Panc1 (cell line): ENCODE measurements around the gene ABHD11. TPM values are rescaled to one million over a fixed set of nuclear protein-coding genes. Genes with fewer than 3 reads are reported as not detected.

Source experiments
- ATAC-seq: fragments of 200-7000 bp; cut with Tn5 transposase; 2 replicates; pipeline ENCODE4 v1.9.1; 2020; ENCODE audit warnings: mild to moderate bottlenecking, moderate library complexity
- BruUV-seq: library from RNA; stranded (reverse); fragments of 400-500 nt; replicated peaks from 2 replicates; lab custom pipeline; 2021; lab: Mats Ljungman, UMichigan
- CTCF ChIA-PET: fragments of 300-600 bp; sonication (Branson Sonifier 250); formaldehyde crosslinking; loops from one replicate; lab custom pipeline; 2022; ENCODE audit warnings: antibody characterized with exemption; lab: Charles Lee
- POLR2A ChIA-PET: fragments of 300-600 bp; sonication (Branson Sonifier 250); formaldehyde crosslinking; loops from one replicate; lab custom pipeline; 2022; ENCODE audit warnings: antibody characterized with exemption; lab: Charles Lee
- DNase-seq: peaks from one replicate; pipeline ENCODE4 v3.0.0-alpha.2; 2010; ENCODE audit warnings: low read depth, low spot score
- H3K27ac ChIP-seq: 2 replicates; pipeline ENCODE4 v1.5.1; 2011; ENCODE audit warnings: mild to moderate bottlenecking, low read length, inconsistent platforms
- H3K27me3 ChIP-seq: fragments of 200-500 bp; sonication (Bioruptor generic); 2 replicates; pipeline ENCODE4 v1.6.0; 2014; ENCODE audit warnings: low read length, inconsistent platforms; ENCODE audit not compliant: control insufficient read depth, insufficient read depth
- H3K36me3 ChIP-seq: fragments of 200-500 bp; sonication (Bioruptor generic); 2 replicates; pipeline ENCODE4 v1.5.1; 2014; ENCODE audit warnings: inconsistent platforms, mild to moderate bottlenecking, low read length, moderate library complexity; ENCODE audit not compliant: control insufficient read depth, insufficient read depth
- H3K4me1 ChIP-seq: 2 replicates; pipeline ENCODE4 v1.5.1; 2011; ENCODE audit warnings: inconsistent platforms, mild to moderate bottlenecking, low read length, moderate library complexity; ENCODE audit not compliant: control insufficient read depth, insufficient read depth
- H3K4me3 ChIP-seq, 2 experiments: 2 replicates each; pipeline ENCODE4 v1.5.1; 2011 to 2012; ENCODE audit warnings: low read depth in 2 of 2, low read length in 2 of 2, mild to moderate bottlenecking in 2 of 2, inconsistent platforms in 1 of 2, moderate library complexity in 1 of 2
- H3K9me3 ChIP-seq: fragments of 200-500 bp; sonication (Bioruptor generic); 2 replicates; pipeline ENCODE4 v1.5.1; 2014; ENCODE audit warnings: low read depth, mild to moderate bottlenecking, inconsistent platforms, low read length, moderate library complexity; ENCODE audit not compliant: control insufficient read depth, insufficient read depth
- POLR2AphosphoS5 ChIP-seq: IDR thresholded peaks from 2 replicates; pipeline ENCODE4 v1.6.1; 2012; ENCODE audit warnings: mild to moderate bottlenecking, low read depth, low read length, moderate library complexity
- SIN3A ChIP-seq: IDR thresholded peaks from 2 replicates; pipeline ENCODE4 v1.6.1; 2012; ENCODE audit warnings: low read depth, mild to moderate bottlenecking, low read length, moderate library complexity, borderline replicate concordance; ENCODE audit not compliant: insufficient read depth
- TCF7L2 ChIP-seq: IDR thresholded peaks from 2 replicates; pipeline ENCODE4 v1.6.1; 2011; ENCODE audit warnings: mild to moderate bottlenecking, low read depth, low read length, inconsistent platforms
- in situ Hi-C: cut with HindIII; loops from 2 replicates; pipeline ENCODE4 v1.10.0; 2016; ENCODE audit warnings: low sequenced_read_pairs, low pct_unique_long_range_greater_than_20kb
- intact Hi-C: fragments of 100-400 bp; cut with micrococcal nuclease; formaldehyde crosslinking; loops from one replicate; pipeline ENCODE4 v1.10.0; 2022; ENCODE audit not compliant: unreplicated experiment
- total RNA-seq: library from RNA; stranded (reverse); gene quantifications from one replicate; pipeline ENCODE4 v1.2.1, GENCODE V29; 2021; ENCODE audit not compliant: unreplicated experiment
- TF ChIP-seq, protein P1 (sequence below): fragments of 450-650 bp; IDR thresholded peaks from 2 replicates; pipeline ENCODE4 v1.5.1; 2017; ENCODE audit warnings: mild to moderate bottlenecking
- TF ChIP-seq, protein P2 (sequence below), 2 experiments: IDR thresholded peaks; 2 replicates each; pipeline ENCODE4 v1.6.1; 2011 to 2012; ENCODE audit warnings: low read depth in 2 of 2, control low read depth in 1 of 2, low read length in 1 of 2, mild to moderate bottlenecking in 1 of 2, moderate library complexity in 1 of 2; ENCODE audit not compliant: insufficient read depth in 1 of 2

ABHD11 gene
- total RNA-seq, 1 experiment from 2014 or later = 54.2 TPM

DNA sequence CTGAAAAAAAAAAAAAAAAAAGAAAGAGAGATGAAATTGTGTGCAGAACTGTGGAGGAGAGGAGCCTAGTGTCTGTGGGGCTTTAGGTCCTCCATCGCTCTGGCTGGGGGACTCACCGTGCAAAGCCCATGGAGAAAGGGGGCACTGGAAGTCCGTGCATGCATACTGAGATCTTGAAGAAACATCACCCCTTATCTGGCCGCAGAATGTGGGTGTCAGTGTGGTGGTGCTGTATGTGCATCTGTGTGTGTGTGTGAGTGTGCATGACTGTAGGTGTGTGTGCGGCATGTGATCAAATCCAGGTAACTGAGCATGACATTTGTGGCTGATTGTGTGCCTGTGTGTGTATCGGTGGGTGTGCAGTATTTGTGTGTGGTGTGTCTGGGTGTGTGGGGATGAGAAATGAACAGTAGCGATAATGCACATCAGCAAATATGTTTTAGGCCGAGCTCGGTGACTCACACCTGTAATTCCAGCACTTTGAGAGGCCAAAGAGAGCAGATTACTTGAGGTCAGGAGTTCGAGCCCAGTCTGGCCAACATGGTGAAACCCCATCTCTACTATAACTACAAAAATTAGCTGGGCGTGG, 40.3 kb upstream of the ABHD11 start:
- TSS peak; percentile 69 for BruUV-seq
- H3K36me3 ChIP-seq = no peaks in the 10 kb centered on the region
- ATAC-seq (peak; percentile 45), DNase-seq (no peak)
- in situ Hi-C loops = no loop called here
- H3K4me1 ChIP-seq = no peaks in the 10 kb centered on the region
- no peaks in the 10 kb centered on the region for H3K9me3 ChIP-seq
- TF ChIP-seq SIN3A (no peak), TCF7L2 (no peak), POLR2AphosphoS5 (no peak)
- TF ChIP-seq, protein P1, sequence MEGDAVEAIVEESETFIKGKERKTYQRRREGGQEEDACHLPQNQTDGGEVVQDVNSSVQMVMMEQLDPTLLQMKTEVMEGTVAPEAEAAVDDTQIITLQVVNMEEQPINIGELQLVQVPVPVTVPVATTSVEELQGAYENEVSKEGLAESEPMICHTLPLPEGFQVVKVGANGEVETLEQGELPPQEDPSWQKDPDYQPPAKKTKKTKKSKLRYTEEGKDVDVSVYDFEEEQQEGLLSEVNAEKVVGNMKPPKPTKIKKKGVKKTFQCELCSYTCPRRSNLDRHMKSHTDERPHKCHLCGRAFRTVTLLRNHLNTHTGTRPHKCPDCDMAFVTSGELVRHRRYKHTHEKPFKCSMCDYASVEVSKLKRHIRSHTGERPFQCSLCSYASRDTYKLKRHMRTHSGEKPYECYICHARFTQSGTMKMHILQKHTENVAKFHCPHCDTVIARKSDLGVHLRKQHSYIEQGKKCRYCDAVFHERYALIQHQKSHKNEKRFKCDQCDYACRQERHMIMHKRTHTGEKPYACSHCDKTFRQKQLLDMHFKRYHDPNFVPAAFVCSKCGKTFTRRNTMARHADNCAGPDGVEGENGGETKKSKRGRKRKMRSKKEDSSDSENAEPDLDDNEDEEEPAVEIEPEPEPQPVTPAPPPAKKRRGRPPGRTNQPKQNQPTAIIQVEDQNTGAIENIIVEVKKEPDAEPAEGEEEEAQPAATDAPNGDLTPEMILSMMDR = no peak
- TF ChIP-seq, protein P2, sequence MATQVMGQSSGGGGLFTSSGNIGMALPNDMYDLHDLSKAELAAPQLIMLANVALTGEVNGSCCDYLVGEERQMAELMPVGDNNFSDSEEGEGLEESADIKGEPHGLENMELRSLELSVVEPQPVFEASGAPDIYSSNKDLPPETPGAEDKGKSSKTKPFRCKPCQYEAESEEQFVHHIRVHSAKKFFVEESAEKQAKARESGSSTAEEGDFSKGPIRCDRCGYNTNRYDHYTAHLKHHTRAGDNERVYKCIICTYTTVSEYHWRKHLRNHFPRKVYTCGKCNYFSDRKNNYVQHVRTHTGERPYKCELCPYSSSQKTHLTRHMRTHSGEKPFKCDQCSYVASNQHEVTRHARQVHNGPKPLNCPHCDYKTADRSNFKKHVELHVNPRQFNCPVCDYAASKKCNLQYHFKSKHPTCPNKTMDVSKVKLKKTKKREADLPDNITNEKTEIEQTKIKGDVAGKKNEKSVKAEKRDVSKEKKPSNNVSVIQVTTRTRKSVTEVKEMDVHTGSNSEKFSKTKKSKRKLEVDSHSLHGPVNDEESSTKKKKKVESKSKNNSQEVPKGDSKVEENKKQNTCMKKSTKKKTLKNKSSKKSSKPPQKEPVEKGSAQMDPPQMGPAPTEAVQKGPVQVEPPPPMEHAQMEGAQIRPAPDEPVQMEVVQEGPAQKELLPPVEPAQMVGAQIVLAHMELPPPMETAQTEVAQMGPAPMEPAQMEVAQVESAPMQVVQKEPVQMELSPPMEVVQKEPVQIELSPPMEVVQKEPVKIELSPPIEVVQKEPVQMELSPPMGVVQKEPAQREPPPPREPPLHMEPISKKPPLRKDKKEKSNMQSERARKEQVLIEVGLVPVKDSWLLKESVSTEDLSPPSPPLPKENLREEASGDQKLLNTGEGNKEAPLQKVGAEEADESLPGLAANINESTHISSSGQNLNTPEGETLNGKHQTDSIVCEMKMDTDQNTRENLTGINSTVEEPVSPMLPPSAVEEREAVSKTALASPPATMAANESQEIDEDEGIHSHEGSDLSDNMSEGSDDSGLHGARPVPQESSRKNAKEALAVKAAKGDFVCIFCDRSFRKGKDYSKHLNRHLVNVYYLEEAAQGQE (IDR thresholded peaks at IDR 0.05; ENCODE audit: insufficient read depth in 1 of 2, low read depth in 2 of 2, low read length in 1 of 2) = no peak
- CTCF ChIA-PET = no interaction called here
- POLR2A ChIA-PET = no interaction called here
- no peak overlapping the region for H3K27ac ChIP-seq
- no peak overlapping the region for H3K4me3 ChIP-seq
- intact Hi-C loops = no loop called here
- H3K27me3 ChIP-seq = no peaks in the 10 kb centered on the region

DNA sequence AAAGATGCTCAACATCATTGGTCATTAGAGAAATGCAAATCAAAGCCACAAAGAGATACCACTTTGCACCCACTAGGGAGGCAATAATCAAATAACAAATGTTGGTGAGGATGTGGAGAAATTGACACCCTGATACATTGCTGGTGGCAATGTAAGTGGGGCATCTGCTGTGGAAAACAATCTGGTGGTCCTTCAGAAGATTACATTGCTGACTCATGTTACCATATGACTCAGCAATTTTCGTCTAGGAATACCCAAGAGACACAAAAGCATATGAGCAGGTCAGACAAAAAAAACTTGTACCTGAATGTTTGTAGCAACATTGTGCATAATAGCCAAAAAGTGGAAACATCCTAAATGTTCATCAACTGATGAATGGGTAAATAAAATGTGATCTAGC, 36.3 kb upstream of the ABHD11 start:
- TF ChIP-seq, protein P2 (IDR thresholded peaks at IDR 0.05; ENCODE audit: insufficient read depth in 1 of 2, low read depth in 2 of 2, low read length in 1 of 2) = no peak
- no peak for TF ChIP-seq TCF7L2
- TF ChIP-seq SIN3A = no peak
- no peak for TF ChIP-seq POLR2AphosphoS5
- TF ChIP-seq, protein P1 = no peak
- in situ Hi-C loops (no loop called here), intact Hi-C loops (no loop called here)
- TSS peak; percentile 65 for BruUV-seq
- no peaks in the 10 kb centered on the region for H3K9me3 ChIP-seq
- H3K36me3 ChIP-seq = no peaks in the 10 kb centered on the region
- CTCF ChIA-PET = no interaction called here
- H3K27ac ChIP-seq = no peak overlapping the region
- DNase-seq (no peak), ATAC-seq (no peak)
- POLR2A ChIA-PET = no interaction called here
- no peaks in the 10 kb centered on the region for H3K4me1 ChIP-seq
- H3K4me3 ChIP-seq = no peak overlapping the region
- no peaks in the 10 kb centered on the region for H3K27me3 ChIP-seq
